Stimulated activated CD8-positive, alpha-beta memory T cell treated with anti-CD3 and anti-CD28 coated beads, Interleukin-4, amount 100 ng/mL, for 48 hours (primary cell): Measurements from ENCODE around the gene SPON1.
A peak's percentile ranks its signal among the peaks of the same experiment; 100 is the strongest.

Source experiments
- DNase-seq: peaks from one replicate; pipeline ENCODE4 v3.0.0-alpha.2; 2020

SPON1 gene

GRCh38 chr11:14300661-14301304 lies 338.3 kb downstream of the SPON1 start:
- DNase-seq: peak; percentile 49

- DNase-seq: no peak
Measured at GRCh38 chr11:14304601-14305000, 342.1 kb downstream of the SPON1 start.

GRCh38 chr11:14305649-14306048 lies 343.1 kb downstream of the SPON1 start:
- DNase-seq: no peak

GRCh38 chr11:14306481-14306880 lies 344.0 kb downstream of the SPON1 start:
- no peak for DNase-seq

- no peak for DNase-seq
Measured at GRCh38 chr11:14308114-14308896, 345.8 kb downstream of the SPON1 start.

- DNase-seq: no peak
Measured at GRCh38 chr11:14308897-14309387, 346.4 kb downstream of the SPON1 start.

GRCh38 chr11:14309425-14310192 lies 347.1 kb downstream of the SPON1 start:
- DNase-seq: no peak

- DNase-seq: no peak
Measured at GRCh38 chr11:14310679-14311078, 348.2 kb downstream of the SPON1 start.

GRCh38 chr11:14312736-14313438 lies 350.4 kb downstream of the SPON1 start:
- DNase-seq: no peak

- DNase-seq: no peak
Measured at GRCh38 chr11:14314127-14314526, 351.6 kb downstream of the SPON1 start.

- DNase-seq: no peak
Measured at GRCh38 chr11:14315130-14315529, 352.6 kb downstream of the SPON1 start.
